Right renal pelvis (tissue), 4 donors: ENCODE data around the gene KHDC3L. TPM values are rescaled to one million over a fixed set of nuclear protein-coding genes. Genes with fewer than 3 reads are reported as not detected.
"Not testable (repeated sequence)": the region's sequence is repeated elsewhere in the genome, so short reads cannot be mapped to it uniquely, and the experiment has no call there.

Experiments used
- DNase-seq, 4 donors: peaks; one replicate each; pipeline ENCODE4 v3.0.0-alpha.2; 2013; ENCODE audit warnings: low read depth in 4 of 4, low spot score in 3 of 4, missing footprints in 1 of 4
- polyA plus RNA-seq, 4 donors: library from polyadenylated mRNA; unstranded; fragments of 120-200 nt; gene quantifications; one replicate each; pipeline ENCODE4 v1.2.1, GENCODE V29; 2013; ENCODE audit not compliant: insufficient read length in 4 of 4

Gene KHDC3L
- polyA plus RNA-seq, 4 donors = 0.13 TPM; not detected in 3

DNA sequence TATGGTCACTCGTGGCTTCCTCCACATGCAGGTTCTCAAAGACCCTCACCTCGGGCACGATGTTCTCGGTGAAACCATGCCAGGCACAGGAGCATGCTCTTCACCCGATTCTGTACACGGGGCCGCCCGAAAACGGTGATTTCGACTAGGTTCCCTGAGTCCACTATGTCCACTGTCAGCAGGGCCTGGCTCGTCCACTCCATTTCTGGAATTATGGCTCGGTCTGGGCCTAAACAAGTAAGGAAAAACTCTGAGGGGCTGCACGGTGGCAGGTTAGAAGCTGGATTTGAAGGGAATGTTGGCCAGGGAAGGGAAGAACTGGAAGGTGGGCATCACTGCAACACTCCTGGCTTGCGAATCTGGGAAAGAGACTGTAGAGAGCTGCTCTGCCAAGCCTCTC, 6.7 kb downstream of the KHDC3L start:
- no peak for DNase-seq

DNA sequence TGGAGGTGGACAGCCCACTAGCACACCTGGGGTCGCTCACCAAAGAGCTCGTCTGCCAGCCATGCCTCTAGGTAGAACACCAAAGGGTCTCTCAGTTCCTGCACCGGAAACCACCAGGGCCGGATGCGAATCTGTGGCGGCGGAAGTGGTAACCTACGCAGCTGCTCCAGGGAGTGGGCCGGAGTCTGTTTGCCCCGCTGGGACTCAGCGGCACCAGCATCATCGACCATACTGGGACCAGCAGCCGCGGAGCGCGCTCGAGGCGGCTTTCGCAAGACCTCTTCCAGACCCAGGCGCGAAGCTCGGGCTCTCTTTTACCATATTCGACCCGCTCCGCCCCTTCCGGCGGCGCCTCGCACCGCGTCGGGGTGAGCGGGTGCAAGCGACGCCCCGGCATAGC, 7.1 kb downstream of the KHDC3L start, which contains the start of gene OOEP:
Gene OOEP (minus strand): TSS at position 335 of the 400 bp plus-strand sequence. CDS start 105 bp downstream, at position 230.
- DNase-seq = no peak

DNA sequence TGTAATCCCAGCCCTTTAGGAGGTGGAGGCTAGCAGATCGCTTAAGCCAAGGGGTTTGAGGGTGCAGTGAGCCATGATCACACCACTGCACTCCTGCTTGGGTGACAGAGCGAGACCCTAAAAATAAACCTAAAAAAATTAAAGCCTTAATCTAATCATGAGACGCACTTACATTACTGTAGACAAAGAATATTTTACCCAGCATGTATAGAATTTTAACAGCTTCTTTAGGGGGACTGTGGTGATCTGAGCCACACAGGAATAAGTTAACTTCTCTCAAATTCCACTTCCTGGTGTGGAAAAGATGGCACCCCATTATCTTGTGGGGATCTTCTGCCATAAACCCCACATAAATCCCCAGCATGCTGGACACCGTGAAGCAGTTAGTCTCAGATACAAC, 9.5 kb downstream of the KHDC3L start:
- no peak for DNase-seq

DNA sequence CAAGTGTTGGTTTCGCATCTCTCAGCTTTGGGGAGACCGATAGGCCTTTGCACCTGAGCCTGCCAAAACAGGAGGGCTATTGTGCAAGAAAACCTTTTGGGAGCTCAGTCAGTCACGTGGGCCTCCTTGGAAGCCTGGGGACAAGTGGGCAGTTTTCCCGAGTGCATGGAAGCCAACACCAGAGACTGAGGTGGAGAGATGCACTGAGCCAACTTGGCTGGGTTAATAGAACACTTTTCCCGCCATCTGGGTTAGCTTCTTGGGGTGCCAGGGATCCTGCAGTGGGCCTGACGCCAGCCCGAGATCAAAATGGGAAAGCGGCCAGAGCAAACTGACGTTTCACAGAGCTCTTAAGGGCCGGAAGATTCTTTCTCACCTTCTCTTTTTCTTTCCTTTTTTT, 10.1 kb downstream of the KHDC3L start:
- DNase-seq = no peak

DNA sequence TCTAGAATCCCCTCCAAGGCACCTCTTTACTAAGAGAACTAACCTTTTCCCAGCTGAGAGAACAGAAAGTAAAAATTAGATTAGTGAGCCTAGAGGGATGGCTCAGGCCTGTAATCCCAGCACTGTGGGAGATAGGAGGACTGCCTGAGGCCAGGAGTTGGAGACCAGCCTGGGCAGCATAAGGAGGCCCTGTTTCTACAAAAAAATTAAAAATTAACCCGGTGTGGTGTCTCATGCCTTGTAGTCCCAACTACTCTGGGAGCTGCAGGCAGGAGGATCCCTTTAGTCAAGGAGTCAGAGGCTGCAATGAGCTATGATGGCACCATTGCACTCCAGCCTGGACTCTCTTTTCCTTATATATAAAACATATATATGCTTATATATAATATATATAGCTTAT, 12.8 kb downstream of the KHDC3L start:
- no peak for DNase-seq

DNA sequence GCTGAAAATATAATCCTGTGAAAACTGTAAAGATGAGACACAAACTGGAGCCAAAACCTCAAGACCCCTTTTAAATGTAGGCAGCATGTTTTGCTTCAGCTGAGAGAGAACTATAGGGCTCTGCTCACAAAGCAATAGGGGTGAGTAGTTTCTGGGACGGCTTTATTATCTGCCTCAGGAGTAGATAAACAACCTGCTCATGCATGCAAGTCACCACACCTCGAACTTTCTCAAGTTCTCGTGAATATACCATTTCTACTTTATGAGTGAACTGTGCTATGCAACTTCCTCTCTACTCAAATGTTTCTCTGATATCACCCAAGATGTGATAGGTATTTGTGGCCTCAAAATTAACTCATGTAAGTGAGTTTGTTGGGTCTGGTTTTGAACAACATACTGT, 14.8 kb downstream of the KHDC3L start:
- no peak for DNase-seq

DNA sequence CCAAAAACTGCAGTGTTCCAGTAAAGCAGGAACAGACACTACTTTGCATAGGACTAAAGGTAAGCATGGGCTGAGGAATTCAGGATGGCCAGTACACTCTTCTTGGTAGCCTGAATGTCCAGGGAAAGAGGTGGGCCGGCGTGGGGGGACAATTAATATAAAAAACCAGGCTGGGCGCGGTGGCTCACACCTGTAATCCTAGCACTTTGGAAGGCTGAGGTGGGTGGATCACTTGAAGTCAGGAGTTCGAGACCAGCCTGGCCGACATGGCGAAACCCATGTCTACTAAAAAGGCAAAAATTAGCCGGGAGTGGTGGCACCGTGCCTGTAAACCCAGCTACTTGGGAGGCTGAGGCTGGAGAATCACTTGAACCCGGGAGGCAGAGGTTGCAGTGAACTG, 19.1 kb downstream of the KHDC3L start:
- DNase-seq = not testable (repeated sequence)

DNA sequence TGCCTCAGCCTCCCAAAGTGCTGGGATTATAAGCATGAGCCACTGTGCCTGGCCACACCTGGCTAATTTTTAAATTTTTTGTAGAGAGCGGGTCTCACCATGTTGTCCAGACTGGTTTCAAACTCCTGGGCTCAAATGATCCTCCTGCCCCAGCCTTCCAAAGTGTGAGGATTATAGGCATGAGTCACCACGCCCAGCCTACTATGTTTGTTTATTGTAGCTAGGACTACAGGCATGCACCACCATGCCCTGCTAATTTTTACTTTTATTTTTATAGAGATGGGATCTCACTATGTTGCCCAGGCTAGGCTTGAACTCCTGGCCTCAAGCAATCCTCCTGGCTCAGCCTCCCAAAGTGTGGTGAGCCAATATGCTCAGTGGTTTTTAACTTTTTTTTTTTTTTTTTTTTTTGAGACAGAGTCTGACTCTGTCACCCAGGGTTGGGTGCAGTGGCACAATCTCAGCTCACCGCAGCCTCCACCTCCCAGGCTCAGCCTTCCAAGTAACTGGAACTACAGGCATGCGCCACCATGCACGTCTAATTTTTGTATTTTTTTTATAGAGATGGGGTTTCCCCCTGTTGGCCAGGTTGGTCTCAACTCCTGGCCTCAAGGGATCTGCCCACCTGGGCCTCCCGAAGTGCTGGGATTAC, 20.1 kb downstream of the KHDC3L start:
- no peak for DNase-seq

DNA sequence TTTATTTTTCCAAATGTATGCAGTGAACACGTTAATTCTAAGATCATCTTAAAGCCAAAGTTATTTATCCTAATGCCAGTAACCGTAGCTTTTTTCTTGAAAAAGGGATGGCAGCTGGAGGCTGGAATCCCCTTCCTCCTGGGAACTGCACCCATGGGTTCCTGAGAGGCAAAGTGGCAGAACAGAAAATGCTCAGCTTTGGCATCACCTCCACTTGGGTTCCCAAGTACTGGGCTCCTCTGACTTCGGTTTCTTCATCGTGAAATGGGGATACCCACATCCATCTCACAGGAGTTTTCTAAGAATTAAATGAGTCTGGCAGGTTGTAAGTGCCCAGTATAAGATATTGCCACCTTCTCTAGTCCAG, 26.0 kb downstream of the KHDC3L start:
- DNase-seq = no peak

DNA sequence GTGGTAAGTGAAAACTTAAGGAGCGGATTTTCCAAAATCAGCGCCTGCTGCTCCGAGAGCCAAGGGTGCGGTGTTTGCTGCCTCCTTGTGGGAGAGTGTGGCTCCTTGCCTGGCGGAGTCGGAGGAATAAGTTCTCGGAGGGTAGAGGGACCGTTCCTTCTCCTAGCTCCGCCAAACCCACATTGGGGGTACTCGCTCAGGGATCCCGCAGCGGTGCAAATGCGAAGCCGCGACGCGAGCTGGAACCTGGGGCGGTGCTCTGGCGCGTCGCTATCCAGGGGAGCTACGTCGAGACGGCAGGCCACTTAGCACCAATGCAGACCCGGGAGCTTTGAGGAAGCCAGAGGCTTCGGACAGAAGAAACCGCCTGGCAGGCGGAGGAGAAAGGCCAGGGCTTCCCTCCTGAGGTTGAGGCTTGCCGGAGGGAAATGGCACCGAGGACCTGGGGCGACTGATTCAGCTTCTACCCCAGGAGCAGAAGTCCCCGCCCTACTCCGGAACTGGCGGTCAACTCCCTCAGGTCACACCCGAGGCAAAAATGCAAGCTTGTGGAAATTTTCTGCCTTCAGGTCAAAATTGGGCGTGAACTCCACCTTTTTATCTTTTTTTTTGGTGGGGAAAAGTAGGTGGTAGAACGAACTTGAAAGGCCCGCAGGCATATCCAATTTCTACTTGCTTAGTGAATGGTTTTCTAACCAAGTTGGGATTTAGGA, 26.5 kb downstream of the KHDC3L start:
- peak; percentile 25 to 34 (median 28) for DNase-seq

DNA sequence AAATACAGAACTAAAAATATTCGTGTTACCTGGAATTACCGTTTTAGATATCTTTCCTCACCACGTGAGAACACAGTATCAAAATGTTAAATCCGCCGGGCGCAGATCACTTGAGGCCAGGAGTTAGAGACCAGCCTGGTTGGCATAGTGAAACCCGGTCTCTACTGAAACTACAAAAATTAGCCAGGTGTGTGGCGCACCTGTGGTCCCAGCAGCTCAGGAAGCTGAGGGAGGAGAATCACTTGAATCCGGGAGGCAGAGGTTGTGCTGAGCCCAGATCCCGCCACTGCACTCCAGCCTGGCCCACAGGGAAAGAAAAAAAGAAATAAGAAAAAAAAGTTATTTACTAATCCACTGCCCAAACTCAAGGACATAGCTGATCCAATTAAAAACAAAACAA, 27.4 kb downstream of the KHDC3L start:
- DNase-seq = no peak

DNA sequence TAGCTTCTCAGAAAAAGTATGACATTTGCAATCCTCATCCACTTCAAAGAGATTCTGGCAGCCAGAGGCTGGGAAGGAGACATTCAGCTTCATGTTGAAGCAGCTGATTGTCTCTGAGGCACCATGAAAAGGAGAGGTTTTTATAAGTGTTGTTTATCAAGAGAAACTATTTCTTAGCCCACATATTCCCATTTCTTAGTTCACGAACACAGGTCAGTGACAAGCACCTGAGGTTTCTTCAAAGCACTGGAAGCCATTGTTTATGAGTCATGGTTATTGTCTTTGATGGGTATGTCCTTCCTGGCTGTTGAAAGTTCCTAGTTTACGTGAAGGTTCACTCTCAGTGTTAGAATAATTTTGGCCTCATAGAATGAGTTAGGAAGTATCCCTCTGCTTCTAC, 29.2 kb downstream of the KHDC3L start:
- no peak for DNase-seq

DNA sequence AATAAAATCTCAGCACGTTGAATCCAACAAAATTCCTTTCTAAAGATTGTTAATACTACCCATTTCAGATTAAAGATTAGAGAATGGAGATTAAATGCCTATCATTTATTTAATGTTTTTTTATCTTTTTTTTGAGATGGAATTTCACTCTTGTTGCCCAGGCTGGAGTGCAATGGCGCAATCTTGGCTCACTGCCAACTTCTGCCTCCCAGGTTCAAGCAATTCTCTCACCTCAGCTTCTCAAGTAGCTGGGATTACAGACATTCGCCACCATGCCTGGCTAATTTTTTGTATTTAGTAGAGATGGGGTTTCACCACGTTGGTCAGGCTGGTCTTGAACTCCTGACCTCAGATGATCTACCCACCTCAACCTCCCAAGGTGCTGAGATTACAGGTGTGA, 29.7 kb downstream of the KHDC3L start:
- not testable (repeated sequence) for DNase-seq

DNA sequence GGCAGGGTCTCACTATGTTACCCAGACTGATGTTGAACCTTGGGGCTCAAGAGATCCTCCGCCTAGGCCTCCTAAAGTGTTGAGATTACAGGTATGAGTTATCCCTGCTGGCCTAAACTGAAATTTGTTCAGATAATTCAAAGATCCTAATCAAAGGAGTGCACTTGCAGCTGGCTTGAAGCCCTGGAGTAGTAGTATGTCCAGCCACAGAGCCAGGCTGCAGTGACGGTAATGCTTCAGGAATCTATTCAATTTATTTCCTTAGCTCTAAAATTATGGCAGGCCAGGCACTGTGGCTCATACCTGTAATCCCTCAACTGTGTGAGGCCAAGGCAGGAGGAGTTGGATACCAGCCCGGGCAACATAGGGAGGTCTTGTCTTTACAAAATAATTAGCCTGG, 30.8 kb downstream of the KHDC3L start:
- no peak for DNase-seq

DNA sequence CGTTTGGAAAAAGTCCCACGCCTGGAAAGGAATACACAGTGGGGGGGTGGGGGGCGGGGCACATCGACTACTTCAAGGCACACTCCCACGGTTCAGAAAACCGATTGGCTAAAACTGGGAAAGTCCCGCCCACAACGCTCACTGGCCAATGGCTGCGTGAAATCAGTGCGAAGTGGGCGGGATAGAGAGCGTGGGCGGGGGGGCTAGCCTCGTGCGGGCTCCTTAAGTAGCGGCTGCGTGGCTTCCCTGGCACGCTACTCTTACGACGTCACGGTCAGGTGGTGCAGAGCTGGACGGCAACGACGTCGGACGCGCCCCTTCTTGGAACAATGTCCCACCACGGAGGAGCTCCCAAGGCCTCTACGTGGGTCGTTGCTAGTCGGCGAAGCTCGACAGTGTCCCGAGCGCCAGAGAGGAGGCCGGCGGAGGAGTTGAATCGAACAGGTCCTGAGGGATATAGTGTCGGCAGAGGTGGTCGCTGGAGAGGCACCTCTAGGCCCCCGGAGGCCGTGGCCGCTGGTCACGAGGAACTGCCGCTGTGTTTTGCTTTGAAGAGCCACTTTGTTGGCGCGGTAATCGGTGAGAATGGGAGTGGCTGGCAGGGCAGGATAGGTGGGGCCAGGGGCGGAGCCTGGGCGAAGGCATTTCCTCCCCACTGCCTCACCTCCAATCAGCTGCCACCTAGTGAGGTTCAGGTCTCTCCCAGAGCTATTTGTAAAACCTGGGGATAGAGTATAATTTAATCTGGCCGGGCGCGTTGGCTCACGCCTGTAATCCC, 32.3 kb downstream of the KHDC3L start, which contains the start of gene DDX43:
Gene DDX43 (plus strand): TSS at position 252 of the 778 bp plus-strand sequence. CDS start 78 bp downstream, at position 330.
- no peak for DNase-seq

DNA sequence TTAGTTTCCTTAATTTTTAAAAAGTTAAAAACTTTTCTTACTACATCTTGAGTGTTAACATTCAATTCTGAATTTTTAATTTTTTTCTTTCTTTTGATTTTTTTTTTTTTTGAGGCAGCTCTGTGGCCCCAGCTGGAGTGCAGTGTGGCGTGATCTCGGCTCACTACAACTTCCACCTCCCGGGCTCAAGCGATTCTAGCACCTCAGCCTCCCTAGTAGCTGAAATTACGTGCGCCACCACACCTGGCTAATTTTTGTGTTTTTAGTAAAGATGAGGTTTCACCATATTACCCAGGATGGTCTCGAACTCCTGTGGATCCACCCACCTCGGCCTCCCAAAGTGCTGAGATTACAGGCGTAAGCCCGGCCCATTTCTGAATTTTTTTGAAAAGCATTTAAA, 33.4 kb downstream of the KHDC3L start:
- DNase-seq = no peak

DNA sequence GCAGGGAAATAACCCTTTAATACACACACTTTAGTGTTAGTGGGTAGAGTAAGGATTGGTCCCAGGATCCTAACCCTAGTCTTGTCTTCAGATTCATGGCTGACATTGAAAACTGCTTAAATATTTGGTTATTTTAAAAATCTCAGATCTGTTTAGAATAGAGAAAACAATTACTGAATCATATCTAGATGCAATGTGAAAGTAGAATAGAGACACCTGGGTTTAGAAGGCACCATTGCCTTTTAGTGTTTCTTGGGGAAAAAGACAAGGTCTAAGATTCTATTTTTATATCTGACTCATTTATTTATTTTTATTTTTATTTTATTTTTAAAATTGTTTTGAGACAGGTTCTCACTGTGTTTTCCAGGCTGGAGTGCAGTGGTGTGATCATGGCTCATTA, 38.2 kb downstream of the KHDC3L start:
- no peak for DNase-seq

DNA sequence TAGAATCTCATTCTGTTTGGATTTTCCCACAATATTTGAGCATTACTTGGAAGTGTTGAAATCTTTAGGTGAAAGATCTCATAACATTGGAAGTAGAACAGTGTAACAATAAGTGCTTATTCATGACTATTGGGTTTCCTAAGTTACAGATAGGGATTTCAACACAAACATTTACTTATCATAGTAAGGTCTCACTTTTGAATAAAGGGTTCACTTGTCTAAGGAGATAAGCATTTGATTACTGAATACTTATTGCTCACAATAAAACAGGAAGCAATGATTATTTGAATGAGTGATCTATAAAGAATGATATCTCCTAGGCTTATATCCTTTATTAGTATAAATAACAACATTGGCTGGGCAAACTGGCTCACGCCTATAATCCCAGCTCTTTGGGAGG, 46.9 kb downstream of the KHDC3L start:
- DNase-seq = no peak

DNA sequence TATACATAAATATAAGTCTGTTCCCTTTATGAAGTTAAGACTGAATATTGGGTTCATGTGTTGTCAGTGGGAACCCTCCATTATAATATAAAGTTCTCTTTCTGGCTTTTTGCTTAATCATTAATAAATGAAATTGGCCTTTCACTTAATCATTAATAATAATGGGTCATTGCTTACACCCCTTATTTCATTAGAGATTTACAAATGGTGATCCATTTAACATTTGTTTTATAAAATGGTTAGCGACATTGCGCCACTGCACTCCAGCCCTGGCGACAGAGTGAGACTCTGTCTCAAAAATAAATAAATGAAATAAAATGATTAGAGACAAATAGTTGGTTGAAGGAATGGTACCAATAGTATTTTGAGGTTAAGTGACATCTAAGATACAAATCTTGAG, 50.6 kb downstream of the KHDC3L start:
- DNase-seq = no peak
